ENCODE measurements around the gene HOXB2.
A peak's percentile ranks its signal among the peaks of the same experiment; 100 is the strongest.

HOXB2 gene

GRCh38 chr17:48589831-48590606, 45.1 kb upstream of the HOXB2 start, which contains the start of gene HOXB3:
Gene HOXB3 (minus strand): TSS chr17:48590241. CDS start chr17:48552474, 37,767 bp downstream.
- no peak within 1 kb of the TSS for H3K4me2 ChIP-seq (ENCODE audit: insufficient read depth, low read length)
- ATAC-seq (ENCODE audit: insufficient read depth, low read depth) (no peak), DNase-seq (no peak)
- H3K27ac ChIP-seq (ENCODE audit: low read length): no peak within 1 kb of the TSS
- H3K79me2 ChIP-seq (ENCODE audit: insufficient read depth, low read length): no peaks in the 10 kb centered on the region
- no peaks in the 10 kb centered on the region for H3K36me3 ChIP-seq (ENCODE audit: insufficient read depth, low read length)
- H3K27me3 ChIP-seq (ENCODE audit: insufficient read depth, low read length, poor library complexity): peaks cover 40% of the 10 kb centered on the region
- no peak within 1 kb of the TSS for H3K9ac ChIP-seq (ENCODE audit: low read depth, low read length)
- no peak within 1 kb of the TSS for H3K4me3 ChIP-seq (ENCODE audit: low read depth in 1 of 2, low read length in 2 of 2)
- TF ChIP-seq CTCF (IDR thresholded peaks at IDR 0.05; ENCODE audit: borderline replicate concordance, extremely low read depth, low read length, poor library complexity, severe bottlenecking) (no peak), EZH2 (IDR thresholded peaks at IDR 0.05; ENCODE audit: borderline replicate concordance, low read depth, low read length, severe bottlenecking) (no peak)
- peaks cover 6% of the 10 kb centered on the region; the same call in 1 of the 2 replicates for H3K4me1 ChIP-seq (ENCODE audit: insufficient read depth, low read length)
- H3K9me3 ChIP-seq (ENCODE audit: insufficient read depth, low read length, severe bottlenecking): no peaks in the 10 kb centered on the region
- H2AFZ ChIP-seq (ENCODE audit: low read depth, low read length): no peak within 1 kb of the TSS
- H4K20me1 ChIP-seq (ENCODE audit: insufficient read depth, low read length): no peaks in the 10 kb centered on the region; the same call in 1 of the 2 replicates

- H2AFZ ChIP-seq (ENCODE audit: low read depth, low read length): no peak overlapping the region
- no peaks in the 10 kb centered on the region for H3K36me3 ChIP-seq (ENCODE audit: insufficient read depth, low read length)
- TF ChIP-seq CTCF (IDR thresholded peaks at IDR 0.05; ENCODE audit: borderline replicate concordance, extremely low read depth, low read length, poor library complexity, severe bottlenecking) (no peak), EZH2 (IDR thresholded peaks at IDR 0.05; ENCODE audit: borderline replicate concordance, low read depth, low read length, severe bottlenecking) (peak; percentile 1)
- no peak overlapping the region for H3K27ac ChIP-seq (ENCODE audit: low read length)
- no peak overlapping the region for H3K4me3 ChIP-seq (ENCODE audit: low read depth in 1 of 2, low read length in 2 of 2)
- no peak for DNase-seq
- peaks cover 6% of the 10 kb centered on the region; the same call in 1 of the 2 replicates for H3K4me1 ChIP-seq (ENCODE audit: insufficient read depth, low read length)
- peaks cover 37% of the 10 kb centered on the region for H3K27me3 ChIP-seq (ENCODE audit: insufficient read depth, low read length, poor library complexity)
- no peak overlapping the region for H3K9ac ChIP-seq (ENCODE audit: low read depth, low read length)
- H3K79me2 ChIP-seq (ENCODE audit: insufficient read depth, low read length): no peaks in the 10 kb centered on the region
- H3K9me3 ChIP-seq (ENCODE audit: insufficient read depth, low read length, severe bottlenecking): no peaks in the 10 kb centered on the region
- no peaks in the 10 kb centered on the region; the same call in 1 of the 2 replicates for H4K20me1 ChIP-seq (ENCODE audit: insufficient read depth, low read length)
- H3K4me2 ChIP-seq (ENCODE audit: insufficient read depth, low read length): no peak overlapping the region
- ATAC-seq (ENCODE audit: insufficient read depth, low read depth): no peak
Measured at GRCh38 chr17:48589060-48589830, 44.3 kb upstream of the HOXB2 start.

GRCh38 chr17:48588528-48588927, 43.6 kb upstream of the HOXB2 start:
- H2AFZ ChIP-seq (ENCODE audit: low read depth, low read length): no peak overlapping the region
- H3K36me3 ChIP-seq (ENCODE audit: insufficient read depth, low read length): no peaks in the 10 kb centered on the region
- no peak overlapping the region for H3K4me2 ChIP-seq (ENCODE audit: insufficient read depth, low read length)
- no peak overlapping the region for H3K27ac ChIP-seq (ENCODE audit: low read length)
- no peaks in the 10 kb centered on the region for H3K79me2 ChIP-seq (ENCODE audit: insufficient read depth, low read length)
- H4K20me1 ChIP-seq (ENCODE audit: insufficient read depth, low read length): no peaks in the 10 kb centered on the region; the same call in 1 of the 2 replicates
- H3K27me3 ChIP-seq (ENCODE audit: insufficient read depth, low read length, poor library complexity): peaks cover 37% of the 10 kb centered on the region
- peaks cover 6% of the 10 kb centered on the region; the same call in 1 of the 2 replicates for H3K4me1 ChIP-seq (ENCODE audit: insufficient read depth, low read length)
- no peaks in the 10 kb centered on the region for H3K9me3 ChIP-seq (ENCODE audit: insufficient read depth, low read length, severe bottlenecking)
- no peak overlapping the region for H3K4me3 ChIP-seq (ENCODE audit: low read depth in 1 of 2, low read length in 2 of 2)
- DNase-seq (no peak), ATAC-seq (ENCODE audit: insufficient read depth, low read depth) (no peak)
- TF ChIP-seq CTCF (IDR thresholded peaks at IDR 0.05; ENCODE audit: borderline replicate concordance, extremely low read depth, low read length, poor library complexity, severe bottlenecking) (no peak), EZH2 (IDR thresholded peaks at IDR 0.05; ENCODE audit: borderline replicate concordance, low read depth, low read length, severe bottlenecking) (no peak)
- H3K9ac ChIP-seq (ENCODE audit: low read depth, low read length): no peak overlapping the region

All from DND-41 (cell line).